Loucy (cell line): ENCODE data around the gene SYTL1.

Source experiments
- H2AFZ ChIP-seq: fragments of 200-600 bp; sonication (generic); 2 replicates; pipeline ENCODE4 v1.6.0; 2016; ENCODE audit warnings: antibody characterized with exemption, mild to moderate bottlenecking, low read length, moderate library complexity
- H3F3A ChIP-seq: fragments of 200-600 bp; 2 replicates; pipeline ENCODE4 v1.6.0; 2016; ENCODE audit warnings: antibody characterized with exemption, low read depth, mild to moderate bottlenecking
- H3K27me3 ChIP-seq: fragments of 200-600 bp; sonication (generic); 2 replicates; pipeline ENCODE4 v1.6.1; 2014; ENCODE audit warnings: low read length, mild to moderate bottlenecking; ENCODE audit not compliant: insufficient read depth, poor library complexity, severe bottlenecking
- H3K36me3 ChIP-seq: fragments of 200-600 bp; sonication (generic); 2 replicates; pipeline ENCODE4 v1.6.1; 2016; ENCODE audit warnings: low read length; ENCODE audit not compliant: insufficient read depth
- H3K4me1 ChIP-seq: fragments of 200-600 bp; sonication (generic); 2 replicates; pipeline ENCODE4 v1.5.1; 2014; ENCODE audit warnings: low read length, mild to moderate bottlenecking; ENCODE audit not compliant: insufficient read depth, poor library complexity, severe bottlenecking
- H3K4me2 ChIP-seq: fragments of 200-600 bp; sonication (generic); 2 replicates; pipeline ENCODE4 v1.6.0; 2014; ENCODE audit warnings: antibody characterized with exemption, low read length, low read depth, mild to moderate bottlenecking; ENCODE audit not compliant: poor library complexity, severe bottlenecking
- H3K4me3 ChIP-seq: fragments of 200-600 bp; sonication (generic); 2 replicates; pipeline ENCODE4 v1.5.1; 2014; ENCODE audit warnings: low read length, mild to moderate bottlenecking, mixed read lengths; ENCODE audit not compliant: poor library complexity, severe bottlenecking
- H3K79me2 ChIP-seq: fragments of 200-600 bp; sonication (generic); 2 replicates; pipeline ENCODE4 v1.6.1; 2014; ENCODE audit warnings: low read length; ENCODE audit not compliant: insufficient read depth
- H3K9ac ChIP-seq: fragments of 200-600 bp; sonication (generic); 2 replicates; pipeline ENCODE4 v1.6.0; 2014; ENCODE audit warnings: mild to moderate bottlenecking, low read depth, low read length, moderate library complexity; ENCODE audit not compliant: poor library complexity, severe bottlenecking
- H3K9me2 ChIP-seq: fragments of 200-600 bp; sonication (generic); replicated peaks from 2 replicates; pipeline ENCODE4 v1.6.1; 2016; ENCODE audit warnings: low read depth, low read length, mixed read lengths
- H3K9me3 ChIP-seq: fragments of 200-600 bp; sonication (generic); 2 replicates; pipeline ENCODE4 v1.6.1; 2014; ENCODE audit warnings: mild to moderate bottlenecking, antibody characterized with exemption, low read length, low read depth; ENCODE audit not compliant: insufficient read depth
- H4K20me1 ChIP-seq: fragments of 200-600 bp; sonication (generic); 2 replicates; pipeline ENCODE4 v1.6.0; 2014; ENCODE audit warnings: antibody characterized with exemption, low read length, mild to moderate bottlenecking; ENCODE audit not compliant: insufficient read depth, poor library complexity, severe bottlenecking
- EZH2phosphoT487 ChIP-seq: fragments of 200-600 bp; IDR thresholded peaks from 2 replicates; pipeline ENCODE4 v1.6.1; 2018; ENCODE audit warnings: antibody characterized with exemption, mild to moderate bottlenecking, moderate library complexity, borderline replicate concordance
- TF ChIP-seq, protein P1 (sequence below): fragments of 200-600 bp; sonication (generic); conservative IDR thresholded peaks from 2 replicates; pipeline ENCODE4 v1.5.1; 2014; ENCODE audit warnings: mild to moderate bottlenecking, antibody characterized with exemption, low read length

The SYTL1 gene

GRCh38 chr1:27400082-27400962 lies 58.5 kb downstream of the SYTL1 start:
- Histone ChIP-seq H3K9me2 (no peaks in the 10 kb centered on the region), H3K4me2 (no peak overlapping the region), H2AFZ (no peak overlapping the region), H3K36me3 (no peaks in the 10 kb centered on the region), H3K9ac (no peak overlapping the region), H3K4me3 (no peak overlapping the region), H3K27me3 (no peaks in the 10 kb centered on the region), H3K4me1 (peaks cover 43% of the 10 kb centered on the region), H3K9me3 (no peaks in the 10 kb centered on the region), H3K79me2 (no peaks in the 10 kb centered on the region; the same call in 1 of the 2 replicates), H4K20me1 (no peaks in the 10 kb centered on the region), H3F3A (peaks cover 20% of the 10 kb centered on the region; the same call in 1 of the 2 replicates)
- TF ChIP-seq EZH2phosphoT487 = no peak
- TF ChIP-seq, protein P1, sequence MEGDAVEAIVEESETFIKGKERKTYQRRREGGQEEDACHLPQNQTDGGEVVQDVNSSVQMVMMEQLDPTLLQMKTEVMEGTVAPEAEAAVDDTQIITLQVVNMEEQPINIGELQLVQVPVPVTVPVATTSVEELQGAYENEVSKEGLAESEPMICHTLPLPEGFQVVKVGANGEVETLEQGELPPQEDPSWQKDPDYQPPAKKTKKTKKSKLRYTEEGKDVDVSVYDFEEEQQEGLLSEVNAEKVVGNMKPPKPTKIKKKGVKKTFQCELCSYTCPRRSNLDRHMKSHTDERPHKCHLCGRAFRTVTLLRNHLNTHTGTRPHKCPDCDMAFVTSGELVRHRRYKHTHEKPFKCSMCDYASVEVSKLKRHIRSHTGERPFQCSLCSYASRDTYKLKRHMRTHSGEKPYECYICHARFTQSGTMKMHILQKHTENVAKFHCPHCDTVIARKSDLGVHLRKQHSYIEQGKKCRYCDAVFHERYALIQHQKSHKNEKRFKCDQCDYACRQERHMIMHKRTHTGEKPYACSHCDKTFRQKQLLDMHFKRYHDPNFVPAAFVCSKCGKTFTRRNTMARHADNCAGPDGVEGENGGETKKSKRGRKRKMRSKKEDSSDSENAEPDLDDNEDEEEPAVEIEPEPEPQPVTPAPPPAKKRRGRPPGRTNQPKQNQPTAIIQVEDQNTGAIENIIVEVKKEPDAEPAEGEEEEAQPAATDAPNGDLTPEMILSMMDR = no peak

- H3K4me3 ChIP-seq = no peak overlapping the region
- no peaks in the 10 kb centered on the region for H4K20me1 ChIP-seq
- H3K9ac ChIP-seq = peak overlapping the region; percentile 91
- H3K27me3 ChIP-seq = no peaks in the 10 kb centered on the region
- peaks cover 20% of the 10 kb centered on the region; the same call in 1 of the 2 replicates for H3F3A ChIP-seq
- no peaks in the 10 kb centered on the region for H3K9me2 ChIP-seq
- H3K4me2 ChIP-seq = no peak overlapping the region
- H3K9me3 ChIP-seq = no peaks in the 10 kb centered on the region
- no peaks in the 10 kb centered on the region for H3K36me3 ChIP-seq
- peaks cover 48% of the 10 kb centered on the region for H3K4me1 ChIP-seq
- TF ChIP-seq EZH2phosphoT487 = no peak
- TF ChIP-seq, protein P1 = no peak
- no peak overlapping the region for H2AFZ ChIP-seq
- no peaks in the 10 kb centered on the region; the same call in 1 of the 2 replicates for H3K79me2 ChIP-seq
Measured at GRCh38 chr1:27400963-27401341, 59.1 kb downstream of the SYTL1 start.

DNA sequence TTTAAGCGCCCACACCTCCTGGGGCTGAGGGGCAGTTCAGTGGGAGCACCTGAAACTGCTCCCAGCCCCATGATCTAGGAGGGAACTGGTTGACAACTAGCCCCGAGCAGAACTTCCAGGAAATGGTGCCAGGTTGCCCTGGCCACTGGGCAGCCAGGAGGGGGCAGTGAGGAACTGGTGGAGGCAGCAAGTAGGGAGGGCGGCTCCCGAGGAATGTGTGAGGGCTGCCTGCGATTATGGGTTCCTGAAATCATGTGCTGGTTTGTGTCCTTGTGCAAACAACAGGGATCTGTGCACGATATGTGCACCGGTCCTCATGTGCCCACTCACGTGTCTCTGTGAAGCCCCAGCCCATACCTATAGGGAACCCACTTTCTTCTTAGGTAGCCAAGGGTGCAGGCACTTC lies 60.5 kb downstream of the SYTL1 start:
- Histone ChIP-seq H3F3A (peaks cover 20% of the 10 kb centered on the region; the same call in 1 of the 2 replicates), H3K4me2 (peak overlapping the region; percentile 87), H3K36me3 (peaks cover 7% of the 10 kb centered on the region; the same call in 1 of the 2 replicates), H3K79me2 (no peaks in the 10 kb centered on the region; the same call in 1 of the 2 replicates), H3K27me3 (no peaks in the 10 kb centered on the region), H3K4me1 (peaks cover 48% of the 10 kb centered on the region), H2AFZ (no peak overlapping the region), H3K9me2 (no peaks in the 10 kb centered on the region), H3K9ac (peak overlapping the region; percentile 91), H4K20me1 (no peaks in the 10 kb centered on the region), H3K9me3 (no peaks in the 10 kb centered on the region), H3K4me3 (peak overlapping the region; percentile 71)
- TF ChIP-seq EZH2phosphoT487 = no peak
- TF ChIP-seq, protein P1 = peak; percentile 56
